GM19351 (cell line): ENCODE results near the gene C1QA.
"Not testable (repeated sequence)": the region's sequence is repeated elsewhere in the genome, so short reads cannot be mapped to it uniquely, and the experiment has no call there.

Source experiments
- ATAC-seq: cut with Tn5 transposase; IDR thresholded peaks from one replicate; pipeline ENCODE4 v1.9.1; 2021; ENCODE audit warnings: mild to moderate bottlenecking, moderate library complexity; ENCODE audit not compliant: unreplicated experiment

The C1QA gene

GRCh38 chr1:22671999-22672398 is 35.6 kb downstream of the C1QA start:
- no peak for ATAC-seq

DNA sequence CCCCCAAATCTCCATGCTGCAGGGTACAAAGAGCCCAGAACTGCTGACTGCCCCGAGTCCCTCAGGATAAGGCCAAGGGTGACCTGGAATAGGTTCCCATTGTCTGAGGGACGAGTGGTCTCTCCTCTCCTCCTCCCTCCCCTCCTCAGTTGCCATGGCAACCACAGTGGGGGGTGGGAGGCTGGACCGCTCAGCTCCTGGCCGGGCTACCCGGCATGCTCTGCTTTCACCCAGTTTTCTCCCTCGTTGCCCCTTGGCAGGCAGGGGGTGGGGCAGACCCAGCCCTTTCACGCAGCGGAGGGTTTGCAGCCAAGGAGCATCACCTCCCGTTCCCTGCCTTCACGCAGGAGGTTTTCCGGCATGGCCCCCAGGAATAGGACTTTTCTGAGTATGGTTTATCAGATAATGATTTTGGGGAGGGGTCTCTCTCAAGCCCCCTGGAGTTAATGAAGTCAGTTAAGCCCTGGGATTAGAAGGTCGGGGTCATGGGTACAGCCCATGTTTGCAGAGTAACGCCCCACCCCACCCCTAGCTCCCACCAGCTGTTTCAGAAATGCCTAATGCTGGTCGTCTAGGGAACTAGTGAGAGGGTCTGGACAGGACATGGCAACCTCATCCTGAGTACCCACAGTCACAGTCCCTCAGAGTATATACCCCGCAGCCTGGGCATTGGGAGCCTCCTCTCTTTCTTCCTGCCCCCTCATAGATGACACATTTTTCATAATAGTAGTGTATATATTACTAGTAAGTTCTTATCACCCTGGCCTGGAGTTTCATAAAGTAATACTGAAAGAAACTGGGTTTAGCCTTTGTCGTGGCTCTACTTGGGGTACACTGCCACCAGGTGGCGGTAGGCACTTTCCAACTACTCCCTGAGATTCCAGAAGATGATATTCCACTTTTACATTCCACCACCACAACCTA is 37.3 kb downstream of the C1QA start:
- ATAC-seq, result no peak

GRCh38 chr1:22674410-22674749 is 38.0 kb downstream of the C1QA start:
- ATAC-seq, result no peak

- not testable (repeated sequence) for ATAC-seq
These were observed 39.7 kb downstream of the C1QA start for GRCh38 chr1:22676151-22676550.

DNA sequence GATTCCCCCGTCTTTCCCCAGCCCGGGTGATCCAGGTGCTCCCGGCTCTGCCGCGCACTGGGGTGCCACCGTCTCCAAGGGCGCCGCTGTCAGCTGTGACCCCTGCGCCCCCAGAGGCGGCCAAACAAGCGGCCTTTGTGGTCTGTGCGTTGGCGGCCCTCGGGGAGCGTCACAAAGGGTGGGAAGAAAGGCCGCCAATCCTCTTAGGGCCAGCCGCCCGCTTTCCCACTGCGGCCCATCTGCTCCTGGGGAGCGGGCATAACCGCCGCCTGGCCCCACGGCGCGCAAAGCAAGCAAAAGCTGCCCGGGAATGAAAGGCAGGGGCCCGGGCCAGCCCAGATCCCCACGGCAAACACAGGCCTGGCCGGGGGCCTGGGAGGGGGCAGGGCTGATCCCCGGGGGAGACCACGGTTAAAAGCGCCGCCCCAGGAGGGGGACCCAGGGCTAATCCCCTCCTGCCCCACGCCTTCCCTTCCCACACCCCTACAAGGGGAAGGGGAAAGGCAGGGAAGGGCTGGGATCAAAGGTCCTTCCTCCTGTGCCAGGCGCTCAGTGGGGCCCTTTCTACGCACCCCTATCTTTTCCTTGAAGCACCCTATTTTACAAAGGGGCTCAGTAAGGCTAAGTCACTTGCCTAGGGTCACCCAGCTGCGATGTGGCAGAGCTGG is 40.6 kb downstream of the C1QA start:
- ATAC-seq, result no peak

GRCh38 chr1:22677931-22678896 is 41.8 kb downstream of the C1QA start:
- no peak for ATAC-seq

- no peak for ATAC-seq
These were observed 44.3 kb downstream of the C1QA start for GRCh38 chr1:22680726-22681125.

DNA sequence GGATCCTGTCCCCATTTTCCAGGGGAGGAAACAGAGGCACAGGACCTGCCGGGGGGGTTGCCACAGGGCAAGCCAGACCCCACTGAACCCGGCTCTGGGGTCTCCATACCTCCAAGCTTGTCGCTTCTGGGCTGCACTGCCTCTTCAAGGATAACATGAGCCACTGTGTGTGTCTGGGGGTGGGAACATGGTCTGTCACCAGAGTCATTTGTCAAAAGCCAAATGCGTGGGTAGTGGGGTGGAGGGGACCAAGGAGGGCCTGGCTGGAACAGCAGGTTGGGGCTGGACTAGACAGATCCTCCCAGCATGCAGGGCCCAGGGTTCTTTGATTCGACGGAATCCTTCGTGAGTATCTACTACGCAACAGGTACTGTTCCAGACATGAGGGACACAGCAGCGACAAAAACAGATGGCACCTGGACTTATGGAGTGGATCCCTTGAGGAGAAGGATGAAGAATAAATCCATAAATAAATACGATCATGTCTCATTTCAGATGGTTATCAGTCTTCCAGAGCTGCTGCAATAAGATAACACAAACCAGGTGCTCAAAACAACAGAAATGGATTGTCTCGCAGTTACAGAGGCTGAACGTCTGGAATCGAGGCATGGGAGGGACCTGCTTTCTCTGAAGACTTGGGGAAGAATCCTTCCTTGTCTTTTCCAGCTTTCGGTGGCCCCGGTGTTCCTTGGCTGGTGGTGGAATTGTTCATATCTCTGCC is 45.3 kb downstream of the C1QA start:
- no peak for ATAC-seq

GRCh38 chr1:22683547-22683946 is 47.1 kb downstream of the C1QA start:
- no peak for ATAC-seq

- ATAC-seq, result no peak
These were observed 49.2 kb downstream of the C1QA start for GRCh38 chr1:22685591-22686059.

GRCh38 chr1:22687191-22687590 is 50.8 kb downstream of the C1QA start:
- no peak for ATAC-seq

DNA sequence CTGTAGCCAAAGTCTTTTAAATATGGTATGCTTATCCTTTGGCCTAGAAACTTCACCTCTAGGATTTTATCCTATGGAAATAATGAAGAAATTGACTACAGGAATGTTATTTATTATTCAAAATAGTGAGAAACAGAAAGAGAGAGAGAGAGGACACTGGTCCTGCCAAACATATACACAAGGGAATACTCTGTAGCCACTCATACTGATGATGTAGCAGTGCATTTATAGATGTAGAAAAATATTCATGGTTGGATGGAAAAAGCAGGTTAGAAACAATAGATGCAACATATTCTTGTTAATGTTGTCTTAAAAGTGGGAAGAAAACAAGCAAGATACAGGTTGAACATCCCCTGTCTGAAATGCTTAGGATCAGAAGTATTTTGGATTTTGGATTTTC is 52.0 kb downstream of the C1QA start:
- no peak for ATAC-seq
